Measurements from ENCODE around the gene PRR20G. TPM values are rescaled to one million over a fixed set of nuclear protein-coding genes. Genes with fewer than 3 reads are reported as not detected.

PRR20G gene
- total RNA-seq, 1 donor from 2014 or later: not detected

DNA sequence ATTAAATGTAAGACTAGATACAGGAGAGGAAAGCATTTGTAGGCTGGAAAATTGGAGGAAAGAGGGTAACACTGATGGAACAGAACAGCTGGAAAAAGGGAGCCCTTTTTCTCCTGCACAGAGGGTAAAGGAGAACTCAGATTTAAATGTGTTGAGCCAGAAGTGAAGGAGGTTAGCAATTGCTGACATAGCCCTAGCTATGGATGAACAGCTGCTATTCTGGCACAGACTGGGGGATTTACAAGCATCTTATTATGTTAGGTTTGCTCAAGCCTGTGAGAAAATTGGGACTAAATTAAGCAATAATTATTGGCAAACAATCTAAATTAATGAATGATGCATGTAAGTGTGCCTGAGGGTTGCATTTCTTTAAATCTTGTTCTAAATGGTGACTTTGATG lies 40.6 kb upstream of the PRR20G start:
- no peak overlapping the region for H3K27ac ChIP-seq (replicated peaks)
- no peak for DNase-seq
- intact Hi-C loops (cut with micrococcal nuclease): no loop called here
- TF ChIP-seq, protein P1, sequence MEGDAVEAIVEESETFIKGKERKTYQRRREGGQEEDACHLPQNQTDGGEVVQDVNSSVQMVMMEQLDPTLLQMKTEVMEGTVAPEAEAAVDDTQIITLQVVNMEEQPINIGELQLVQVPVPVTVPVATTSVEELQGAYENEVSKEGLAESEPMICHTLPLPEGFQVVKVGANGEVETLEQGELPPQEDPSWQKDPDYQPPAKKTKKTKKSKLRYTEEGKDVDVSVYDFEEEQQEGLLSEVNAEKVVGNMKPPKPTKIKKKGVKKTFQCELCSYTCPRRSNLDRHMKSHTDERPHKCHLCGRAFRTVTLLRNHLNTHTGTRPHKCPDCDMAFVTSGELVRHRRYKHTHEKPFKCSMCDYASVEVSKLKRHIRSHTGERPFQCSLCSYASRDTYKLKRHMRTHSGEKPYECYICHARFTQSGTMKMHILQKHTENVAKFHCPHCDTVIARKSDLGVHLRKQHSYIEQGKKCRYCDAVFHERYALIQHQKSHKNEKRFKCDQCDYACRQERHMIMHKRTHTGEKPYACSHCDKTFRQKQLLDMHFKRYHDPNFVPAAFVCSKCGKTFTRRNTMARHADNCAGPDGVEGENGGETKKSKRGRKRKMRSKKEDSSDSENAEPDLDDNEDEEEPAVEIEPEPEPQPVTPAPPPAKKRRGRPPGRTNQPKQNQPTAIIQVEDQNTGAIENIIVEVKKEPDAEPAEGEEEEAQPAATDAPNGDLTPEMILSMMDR (IDR thresholded peaks at IDR 0.05; ENCODE audit: borderline replicate concordance): no peak
- H3K36me3 ChIP-seq: no peaks in the 10 kb centered on the region
- no peak overlapping the region for H3K4me3 ChIP-seq
- no peaks in the 10 kb centered on the region for H3K4me1 ChIP-seq
- peaks cover 45% of the 10 kb centered on the region for H3K9me3 ChIP-seq (replicated peaks)
- H3K27me3 ChIP-seq (ENCODE audit: low read depth): peaks cover 25% of the 10 kb centered on the region

DNA sequence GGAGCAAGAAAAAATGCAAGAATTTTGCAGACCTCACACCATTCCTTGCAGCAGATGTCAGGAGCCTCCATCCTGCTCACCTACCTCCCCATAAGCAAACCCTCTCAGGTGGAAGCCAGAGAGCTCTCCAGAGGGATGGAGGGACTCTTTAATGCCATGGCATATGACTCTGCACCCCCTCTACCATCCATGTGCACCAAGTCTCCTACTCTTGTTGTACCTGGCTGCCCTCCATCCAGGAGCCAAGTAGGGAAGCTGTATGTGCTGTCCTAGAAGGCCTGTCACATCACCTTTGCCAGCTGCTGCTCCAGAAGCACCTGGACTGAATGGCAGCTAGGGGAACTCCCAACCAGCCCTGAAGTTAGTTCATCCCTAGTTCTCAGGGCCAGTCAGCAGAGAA lies 38.5 kb upstream of the PRR20G start:
- Histone ChIP-seq H3K27me3 (ENCODE audit: low read depth) (peaks cover 31% of the 10 kb centered on the region), H3K36me3 (no peaks in the 10 kb centered on the region), H3K4me3 (no peak overlapping the region), H3K27ac (replicated peaks) (no peak overlapping the region), H3K4me1 (no peaks in the 10 kb centered on the region), H3K9me3 (replicated peaks) (peaks cover 27% of the 10 kb centered on the region)
- no peak for DNase-seq
- TF ChIP-seq, protein P1 (IDR thresholded peaks at IDR 0.05; ENCODE audit: borderline replicate concordance): no peak
- intact Hi-C loops (cut with micrococcal nuclease): no loop called here

- Histone ChIP-seq H3K9me3 (replicated peaks) (peaks cover 19% of the 10 kb centered on the region), H3K4me1 (no peaks in the 10 kb centered on the region), H3K36me3 (no peaks in the 10 kb centered on the region), H3K27me3 (ENCODE audit: low read depth) (peaks cover 33% of the 10 kb centered on the region), H3K27ac (replicated peaks) (no peak overlapping the region), H3K4me3 (no peak overlapping the region)
- intact Hi-C loops (cut with micrococcal nuclease): no loop called here
- DNase-seq: no peak
- TF ChIP-seq, protein P1 (IDR thresholded peaks at IDR 0.05; ENCODE audit: borderline replicate concordance): no peak
Observed at GRCh38 chr3:127325629-127325961, 37.7 kb upstream of the PRR20G start.

DNA sequence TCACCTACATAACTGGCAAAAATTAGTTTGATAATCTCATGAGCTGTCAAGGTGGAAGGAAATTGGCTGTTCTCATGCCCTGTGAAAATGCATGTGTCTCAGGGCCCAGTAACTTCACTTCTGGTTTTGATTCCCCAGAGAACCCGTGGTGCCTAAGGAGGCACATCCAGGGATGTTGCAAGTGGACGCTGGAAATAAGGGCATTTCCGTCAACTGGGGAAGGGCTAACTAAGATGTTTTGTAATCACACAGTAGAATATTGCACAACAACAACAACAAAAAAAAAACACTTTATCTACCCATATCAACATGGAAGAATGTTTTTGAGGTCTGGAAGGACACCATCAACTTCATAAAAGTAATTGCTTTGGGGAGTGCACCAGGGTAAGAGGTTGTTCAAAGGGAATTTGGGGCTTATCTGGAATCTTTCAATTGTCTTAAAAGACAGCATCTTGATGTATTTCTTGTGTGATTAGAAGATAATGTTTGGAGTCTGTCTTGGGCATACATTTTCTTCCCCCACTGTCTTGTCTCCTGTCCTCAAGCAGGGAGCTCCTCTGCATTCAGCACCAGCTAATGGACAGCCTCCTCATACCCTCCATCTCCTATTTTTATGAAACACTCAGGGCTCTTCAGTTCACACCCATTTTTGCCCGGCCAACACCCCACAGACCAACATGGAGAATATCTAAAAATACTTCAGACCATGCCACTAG lies 37.2 kb upstream of the PRR20G start:
- intact Hi-C loops (cut with micrococcal nuclease): no loop called here
- Histone ChIP-seq H3K36me3 (no peaks in the 10 kb centered on the region), H3K4me3 (no peak overlapping the region), H3K27ac (replicated peaks) (no peak overlapping the region), H3K27me3 (ENCODE audit: low read depth) (peaks cover 33% of the 10 kb centered on the region), H3K9me3 (replicated peaks) (peaks cover 14% of the 10 kb centered on the region), H3K4me1 (no peaks in the 10 kb centered on the region)
- no peak for DNase-seq
- TF ChIP-seq, protein P1 (IDR thresholded peaks at IDR 0.05; ENCODE audit: borderline replicate concordance): no peak

DNA sequence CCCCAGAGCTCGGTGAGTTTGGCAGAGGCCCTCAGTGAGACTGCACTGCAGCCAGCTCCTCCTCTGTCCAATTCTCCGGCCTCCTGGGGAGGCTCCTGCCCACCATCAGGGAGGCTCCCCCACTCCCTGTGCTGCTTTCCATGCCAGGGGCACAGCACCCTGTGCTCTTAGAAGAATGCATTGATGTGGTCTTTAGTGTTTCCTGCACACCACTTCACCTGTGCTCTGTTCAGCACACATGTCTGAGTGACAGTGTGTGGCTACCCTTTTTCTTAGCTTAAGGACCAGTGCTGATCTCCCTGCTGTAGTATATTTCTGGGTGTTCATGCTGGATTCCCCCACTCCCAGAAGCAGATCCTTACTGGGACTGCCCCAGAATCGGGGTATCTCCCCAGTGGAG lies 36.2 kb upstream of the PRR20G start:
- intact Hi-C loops (cut with micrococcal nuclease): no loop called here
- H3K27me3 ChIP-seq (ENCODE audit: low read depth): peaks cover 33% of the 10 kb centered on the region
- TF ChIP-seq, protein P1 (IDR thresholded peaks at IDR 0.05; ENCODE audit: borderline replicate concordance): no peak
- H3K27ac ChIP-seq (replicated peaks): no peak overlapping the region
- H3K4me3 ChIP-seq: no peak overlapping the region
- no peak for DNase-seq
- no peaks in the 10 kb centered on the region for H3K36me3 ChIP-seq
- no peaks in the 10 kb centered on the region for H3K4me1 ChIP-seq
- peaks cover 4% of the 10 kb centered on the region for H3K9me3 ChIP-seq (replicated peaks)
